ENCODE data around the gene ATP2B1.
A peak's percentile ranks its signal among the peaks of the same experiment; 100 is the strongest.

GRCh38 chr12:89709157-89709994 is 738 bp upstream of the ATP2B1 start:
- TF ChIP-seq, protein P1, sequence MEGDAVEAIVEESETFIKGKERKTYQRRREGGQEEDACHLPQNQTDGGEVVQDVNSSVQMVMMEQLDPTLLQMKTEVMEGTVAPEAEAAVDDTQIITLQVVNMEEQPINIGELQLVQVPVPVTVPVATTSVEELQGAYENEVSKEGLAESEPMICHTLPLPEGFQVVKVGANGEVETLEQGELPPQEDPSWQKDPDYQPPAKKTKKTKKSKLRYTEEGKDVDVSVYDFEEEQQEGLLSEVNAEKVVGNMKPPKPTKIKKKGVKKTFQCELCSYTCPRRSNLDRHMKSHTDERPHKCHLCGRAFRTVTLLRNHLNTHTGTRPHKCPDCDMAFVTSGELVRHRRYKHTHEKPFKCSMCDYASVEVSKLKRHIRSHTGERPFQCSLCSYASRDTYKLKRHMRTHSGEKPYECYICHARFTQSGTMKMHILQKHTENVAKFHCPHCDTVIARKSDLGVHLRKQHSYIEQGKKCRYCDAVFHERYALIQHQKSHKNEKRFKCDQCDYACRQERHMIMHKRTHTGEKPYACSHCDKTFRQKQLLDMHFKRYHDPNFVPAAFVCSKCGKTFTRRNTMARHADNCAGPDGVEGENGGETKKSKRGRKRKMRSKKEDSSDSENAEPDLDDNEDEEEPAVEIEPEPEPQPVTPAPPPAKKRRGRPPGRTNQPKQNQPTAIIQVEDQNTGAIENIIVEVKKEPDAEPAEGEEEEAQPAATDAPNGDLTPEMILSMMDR (IDR thresholded peaks at IDR 0.05) = no peak
- TF ChIP-seq POLR2AphosphoS5 (IDR thresholded peaks at IDR 0.05) (peak; percentile 98), POLR2A (IDR thresholded peaks at IDR 0.05) (peak; percentile 97 to 98)
